K562 (cell line): ENCODE measurements around the gene FOXE1. TPM values are rescaled to one million over a fixed set of nuclear protein-coding genes. Genes with fewer than 3 reads are reported as not detected.

Experiments used
- ATAC-seq: fragments of 200-7000 bp; cut with Tn5 transposase; 3 replicates; pipeline ENCODE4 v1.9.1; 2020; ENCODE audit warnings: moderate library complexity
- BruUV-seq: library from RNA; stranded (reverse); fragments of 400-500 nt; replicated peaks from 2 replicates; lab custom pipeline; 2021; lab: Mats Ljungman, UMichigan
- CTCF ChIA-PET: fragments of 300-600 bp; formaldehyde crosslinking; extraction: SDS; loops from one replicate; lab custom pipeline; 2021; ENCODE audit warnings: low intra/inter-chr PET ratio; lab: Yijun Ruan, JAX
- POLR2A ChIA-PET: fragments of 300-600, 350-650 bp; sonication (Branson Sonifier 250); formaldehyde crosslinking; extraction: SDS; loops from one replicate; lab custom pipeline; 2021; ENCODE audit warnings: antibody characterized with exemption, inconsistent platforms; lab: Yijun Ruan, JAX
- DNase-seq, 4 experiments: peaks; one replicate each; pipeline versions ENCODE4 v3.0.0 to v3.0.0-alpha.2; 2011 to 2018; ENCODE audit warnings: low spot score in 3 of 4, mixed read lengths in 3 of 4; ENCODE audit errors: extremely low read depth in 1 of 4
- FAIRE-seq: peaks from 2 replicates; lab custom pipeline; 2011; peaks lifted over from hg19 to GRCh38; lab: Jason Lieb, UNC
- H2AFZ ChIP-seq: 2 replicates; pipeline ENCODE4 v1.6.0; 2011; ENCODE audit warnings: low read depth, low read length, control low read depth, inconsistent platforms
- H3K27ac ChIP-seq: fragments of 200-600 bp; 3 replicates; pipeline ENCODE4 v1.8.0; 2011; ENCODE audit warnings: low read depth, mild to moderate bottlenecking, control low read depth, inconsistent platforms, low read length, moderate library complexity, mixed read lengths; ENCODE audit errors: extremely low read depth
- H3K27me3 ChIP-seq, 2 experiments: fragments of 300-600 bp in 1 of 2; 2 replicates in 1 of 2; 3 replicates in 1 of 2; pipeline versions ENCODE4 v1.6.0 to v1.8.0; 2011; ENCODE audit warnings: inconsistent platforms in 2 of 2, low read length in 2 of 2, mild to moderate bottlenecking in 1 of 2, mixed read lengths in 1 of 2, moderate library complexity in 1 of 2; ENCODE audit not compliant: control insufficient read depth in 2 of 2, insufficient read depth in 2 of 2
- H3K36me3 ChIP-seq: fragments of 300-600 bp; 3 replicates; pipeline ENCODE4 v1.8.0; 2011; ENCODE audit warnings: mild to moderate bottlenecking, low read length, inconsistent platforms; ENCODE audit not compliant: control insufficient read depth, insufficient read depth
- H3K4me1 ChIP-seq, 2 experiments: fragments of 200-600 bp in 1 of 2; replicated peaks in 1 of 2; 2 replicates in 1 of 2; 3 replicates in 1 of 2; pipeline versions ENCODE4 v1.5.1 to v1.8.0; 2011; ENCODE audit warnings: inconsistent platforms in 2 of 2, low read length in 2 of 2, mild to moderate bottlenecking in 1 of 2, mixed read lengths in 1 of 2, moderate library complexity in 1 of 2; ENCODE audit not compliant: control insufficient read depth in 2 of 2, insufficient read depth in 2 of 2
- H3K4me2 ChIP-seq: 2 replicates; pipeline ENCODE4 v1.6.1; 2011; ENCODE audit warnings: low read length, control low read depth, inconsistent platforms, mixed read lengths; ENCODE audit not compliant: insufficient read depth
- H3K4me3 ChIP-seq: fragments of 200-600 bp; sonication (generic), shearing (Covaris generic); 2 replicates; pipeline ENCODE4 v1.5.1; 2016; ENCODE audit warnings: control low read depth, inconsistent platforms
- H3K79me2 ChIP-seq: fragments of 200-600 bp; 3 replicates; pipeline ENCODE4 v1.8.0; 2011; ENCODE audit warnings: low read length, inconsistent platforms; ENCODE audit not compliant: control insufficient read depth, insufficient read depth
- H3K9ac ChIP-seq, 2 experiments: 2 replicates each; pipeline versions ENCODE4 v1.6.0 to v1.6.1; 2011; ENCODE audit warnings: low read depth in 2 of 2, low read length in 2 of 2, control low read depth in 1 of 2, inconsistent platforms in 1 of 2, mild to moderate bottlenecking in 1 of 2, mixed read lengths in 1 of 2; ENCODE audit not compliant: insufficient read depth in 1 of 2
- H3K9me1 ChIP-seq: one replicate; pipeline ENCODE4 v1.6.0; 2011; ENCODE audit warnings: inconsistent platforms, mild to moderate bottlenecking, low read length, moderate library complexity; ENCODE audit not compliant: control insufficient read depth, insufficient read depth
- H3K9me3 ChIP-seq: replicated peaks from 2 replicates; pipeline ENCODE4 v1.5.1; 2011; ENCODE audit warnings: low read depth, low read length, inconsistent platforms; ENCODE audit not compliant: control insufficient read depth, insufficient read depth
- H4K20me1 ChIP-seq: replicated peaks from 2 replicates; pipeline ENCODE4 v1.6.1; 2011; ENCODE audit warnings: low read length, inconsistent platforms, mixed read lengths; ENCODE audit not compliant: control insufficient read depth, insufficient read depth
- CBFA2T2 ChIP-seq: fragments of 450-650 bp; conservative IDR thresholded peaks from 2 replicates; pipeline ENCODE4 v1.6.1; 2017; ENCODE audit warnings: mild to moderate bottlenecking
- DACH1 ChIP-seq: fragments of 450-650 bp; IDR thresholded peaks from 2 replicates; pipeline ENCODE4 v1.6.1; 2018; ENCODE audit not compliant: partially characterized antibody
- ILF3 ChIP-seq: fragments of 450-650 bp; IDR thresholded peaks from 2 replicates; pipeline ENCODE4 v1.6.1; 2018; ENCODE audit warnings: antibody characterized with exemption, mild to moderate bottlenecking, moderate library complexity, borderline replicate concordance
- MYC ChIP-seq, 2 experiments: fragments of 250-450 bp in 1 of 2; sonication (Bioruptor Pico) in 1 of 2; IDR thresholded peaks; 2 replicates each; pipeline versions ENCODE4 v1.5.1 to v1.6.1; 2012 to 2021; ENCODE audit warnings: low read depth in 2 of 2, borderline replicate concordance in 1 of 2, improper control_type of control experiment in 1 of 2, low read length in 1 of 2, mild to moderate bottlenecking in 1 of 2, moderate library complexity in 1 of 2
- PTRF ChIP-seq: fragments of 450-650 bp; IDR thresholded peaks from 2 replicates; pipeline ENCODE4 v1.6.1; 2016; ENCODE audit warnings: mild to moderate bottlenecking, missing genetic modification characterization, missing compliant biosample characterization
- RBM17 ChIP-seq: fragments of 200-400 bp; formaldehyde crosslinking; IDR thresholded peaks from 2 replicates; pipeline ENCODE4 v1.6.1; 2017; ENCODE audit warnings: low read depth, mild to moderate bottlenecking, low read length, borderline replicate concordance
- SOX6 ChIP-seq: fragments of 450-650 bp; IDR thresholded peaks from 2 replicates; pipeline ENCODE4 v1.6.1; 2014; ENCODE audit warnings: mild to moderate bottlenecking
- TRIM24 ChIP-seq, 2 experiments: fragments of 450-650 bp; IDR thresholded peaks; 2 replicates each; pipeline ENCODE4 v1.6.1; 2016
- ZNF586 ChIP-seq: fragments of 450-650 bp; formaldehyde crosslinking; conservative IDR thresholded peaks from 2 replicates; pipeline ENCODE4 v1.4.0; 2020; ENCODE audit warnings: mild to moderate bottlenecking, moderate library complexity
- WGBS: fragments of 100-300 bp; shearing (Covaris generic); methylation state at CpG from one replicate; pipeline ENCODE4 v1.1.6; 2016; ENCODE audit warnings: low coverage, mixed read lengths; ENCODE audit not compliant: insufficient coverage; ENCODE audit errors: missing lambda C conversion rate; 5-methylcytosine and 5-hydroxymethylcytosine counted together
- in situ Hi-C: fragments of 300-500 bp; cut with MboI; formaldehyde crosslinking; loops from 4 replicates; pipeline ENCODE4 v1.15.0; 2018; ENCODE audit warnings: inconsistent platforms, mixed read lengths
- intact Hi-C: fragments of 100-400 bp; cut with micrococcal nuclease; formaldehyde crosslinking; loops from 2 replicates; pipeline ENCODE4 v1.14.2; 2022
- polyA plus RNA-seq, 8 experiments: library from polyadenylated mRNA; depleted of rRNA in 4 of 8; stranded (reverse) in 5 of 8; unstranded in 3 of 8; fragments of >200 nt; fragmentation: Nextera tagmentation in 2 of 8; fragmentation: Illumina TruSeq in 1 of 8; extraction: Ambion mirVana in 2 of 8; extraction: Trizol in 1 of 8; gene quantifications; 2 replicates each; pipeline versions ENCODE4 v1.2.1 to v1.2.3, GENCODE V29; 2011 to 2014; ENCODE audit warnings: inconsistent platforms in 1 of 8, missing spikeins in 1 of 8
- total RNA-seq, 7 experiments: library from RNA; depleted of rRNA in 6 of 7; stranded (reverse); fragments of >200 nt in 6 of 7; fragmentation: Illumina TruSeq in 2 of 7; extraction: Trizol in 2 of 7; gene quantifications; 2 replicates each; pipeline versions ENCODE4 v1.2.1 to v1.2.3, GENCODE V29; 2011 to 2021; ENCODE audit warnings: low replicate concordance in 1 of 7
- TF ChIP-seq, protein P1 (sequence below): fragments of 250-450 bp; sonication (Bioruptor Pico); IDR thresholded peaks from 2 replicates; pipeline ENCODE4 v1.8.0; 2021; ENCODE audit warnings: borderline replicate concordance, mild to moderate bottlenecking, moderate library complexity; ENCODE audit not compliant: poor library complexity, severe bottlenecking
- TF ChIP-seq, protein P2 (sequence below): fragments of 450-650 bp; IDR thresholded peaks from 2 replicates; pipeline ENCODE4 v1.6.1; 2016; ENCODE audit warnings: mild to moderate bottlenecking
- TF ChIP-seq, protein P3 (sequence below): fragments of 250-450 bp; sonication (Bioruptor Pico); IDR thresholded peaks from 2 replicates; pipeline ENCODE4 v1.9.0; 2021; ENCODE audit warnings: mild to moderate bottlenecking

Gene FOXE1
- total and polyA plus RNA-seq, 9 of the 15 experiments (the other 6 are each of a cell fraction or from before 2014, with no cell fraction given) = not detected

DNA sequence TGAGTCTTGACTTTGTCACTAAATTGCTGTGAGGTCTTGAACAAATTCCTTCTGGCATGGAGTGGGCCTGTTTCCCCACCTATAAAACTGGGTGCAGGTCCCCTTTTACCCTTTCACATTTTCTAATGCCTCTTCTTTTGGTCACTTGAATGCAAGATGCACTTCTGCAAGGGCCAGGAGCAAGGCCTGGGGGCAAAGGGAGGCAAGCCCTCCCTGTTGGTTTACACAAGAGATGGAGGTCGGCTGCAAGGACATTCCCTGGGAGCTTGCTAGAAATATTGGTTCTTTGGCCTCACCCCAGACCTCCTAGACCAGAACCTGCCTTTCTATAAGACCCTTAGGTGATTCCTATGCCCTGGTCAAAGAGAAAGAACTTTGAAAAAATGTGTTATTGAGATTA is 5.8 kb downstream of the FOXE1 start:
- H2AFZ ChIP-seq = no peak overlapping the region
- no peaks in the 10 kb centered on the region for H3K9me3 ChIP-seq
- no peak for FAIRE-seq
- no peak overlapping the region for H3K4me3 ChIP-seq
- H3K36me3 ChIP-seq = no peaks in the 10 kb centered on the region
- DNase-seq = no peak
- no peak overlapping the region for H3K27ac ChIP-seq
- POLR2A ChIA-PET = interaction anchor here (0.6 to 0.8 kb wide), 5 partner anchors 17 to 794 kb away, joined by 3 read pairs; no protein-coding TSS in a partner anchor
- H3K79me2 ChIP-seq = no peaks in the 10 kb centered on the region
- no peaks in the 10 kb centered on the region for H4K20me1 ChIP-seq
- in situ Hi-C loops (no loop called here), intact Hi-C loops (no loop called here)
- no peaks in the 10 kb centered on the region for H3K9me1 ChIP-seq
- CTCF ChIA-PET = no interaction called here
- no peak overlapping the region for H3K4me2 ChIP-seq
- TF ChIP-seq ILF3 = no peak
- no peak for TF ChIP-seq DACH1
- H3K9ac ChIP-seq = no peak overlapping the region
- peaks cover 0 to 8% of the 10 kb centered on the region in 2 experiments; a peak in 1 of 5 replicates for H3K4me1 ChIP-seq
- no peak for ATAC-seq
- 7% methylated on average over 1 of the region's 1 CpG for WGBS
- peaks cover 50 to 75% of the 10 kb centered on the region in 2 experiments for H3K27me3 ChIP-seq
- no TSS peak for BruUV-seq

DNA sequence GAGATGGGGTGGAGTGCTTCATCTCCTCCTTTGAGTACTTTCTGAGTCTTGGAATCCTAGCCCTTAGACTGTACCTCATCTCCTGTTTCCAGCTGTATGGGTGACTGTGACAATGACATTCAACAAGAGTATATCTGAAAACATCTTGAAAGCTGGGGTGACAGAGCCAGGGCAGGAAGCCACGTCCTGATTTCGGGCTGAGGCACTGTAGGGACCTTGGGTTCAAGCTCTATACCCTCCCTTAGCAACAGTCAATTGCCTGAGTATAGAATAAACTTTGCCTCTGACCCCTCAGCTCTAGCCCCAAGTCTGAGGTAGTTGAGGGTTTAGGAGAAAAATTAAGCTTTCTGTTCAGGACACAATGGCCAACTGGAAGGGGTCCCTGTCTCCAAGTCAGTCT is 6.3 kb downstream of the FOXE1 start:
- no peak overlapping the region for H3K4me2 ChIP-seq
- intact Hi-C loops (no loop called here), in situ Hi-C loops (no loop called here)
- H2AFZ ChIP-seq = no peak overlapping the region
- H3K36me3 ChIP-seq = no peaks in the 10 kb centered on the region
- H4K20me1 ChIP-seq = no peaks in the 10 kb centered on the region
- H3K4me1 ChIP-seq = peaks cover 0 to 8% of the 10 kb centered on the region in 2 experiments; a peak in 1 of 5 replicates
- ATAC-seq = no peak
- 0% methylated on average over 2 of the region's 2 CpGs for WGBS
- no peaks in the 10 kb centered on the region for H3K9me1 ChIP-seq
- no peaks in the 10 kb centered on the region for H3K9me3 ChIP-seq
- ChIA-PET CTCF (no interaction called here), POLR2A (interaction anchor here (0.6 to 0.8 kb wide), 4 partner anchors 16 to 1714 kb away, joined by 3 to 4 read pairs (median 3); no protein-coding TSS in a partner anchor)
- FAIRE-seq = no peak
- H3K9ac ChIP-seq = no peak overlapping the region
- H3K27me3 ChIP-seq = peaks cover 50 to 77% of the 10 kb centered on the region in 2 experiments
- no TSS peak for BruUV-seq
- DNase-seq = no peak
- no peak overlapping the region for H3K4me3 ChIP-seq
- H3K27ac ChIP-seq = no peak overlapping the region
- no peaks in the 10 kb centered on the region for H3K79me2 ChIP-seq
- no peak for TF ChIP-seq CBFA2T2
- no peak for TF ChIP-seq TRIM24 (IDR thresholded peaks at IDR 0.05)
- TF ChIP-seq SOX6 = no peak
- no peak for TF ChIP-seq ZNF586
- TF ChIP-seq, protein P1, sequence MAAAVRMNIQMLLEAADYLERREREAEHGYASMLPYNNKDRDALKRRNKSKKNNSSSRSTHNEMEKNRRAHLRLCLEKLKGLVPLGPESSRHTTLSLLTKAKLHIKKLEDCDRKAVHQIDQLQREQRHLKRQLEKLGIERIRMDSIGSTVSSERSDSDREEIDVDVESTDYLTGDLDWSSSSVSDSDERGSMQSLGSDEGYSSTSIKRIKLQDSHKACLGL (CRISPR knock-in tag) = no peak
- TF ChIP-seq, protein P2, sequence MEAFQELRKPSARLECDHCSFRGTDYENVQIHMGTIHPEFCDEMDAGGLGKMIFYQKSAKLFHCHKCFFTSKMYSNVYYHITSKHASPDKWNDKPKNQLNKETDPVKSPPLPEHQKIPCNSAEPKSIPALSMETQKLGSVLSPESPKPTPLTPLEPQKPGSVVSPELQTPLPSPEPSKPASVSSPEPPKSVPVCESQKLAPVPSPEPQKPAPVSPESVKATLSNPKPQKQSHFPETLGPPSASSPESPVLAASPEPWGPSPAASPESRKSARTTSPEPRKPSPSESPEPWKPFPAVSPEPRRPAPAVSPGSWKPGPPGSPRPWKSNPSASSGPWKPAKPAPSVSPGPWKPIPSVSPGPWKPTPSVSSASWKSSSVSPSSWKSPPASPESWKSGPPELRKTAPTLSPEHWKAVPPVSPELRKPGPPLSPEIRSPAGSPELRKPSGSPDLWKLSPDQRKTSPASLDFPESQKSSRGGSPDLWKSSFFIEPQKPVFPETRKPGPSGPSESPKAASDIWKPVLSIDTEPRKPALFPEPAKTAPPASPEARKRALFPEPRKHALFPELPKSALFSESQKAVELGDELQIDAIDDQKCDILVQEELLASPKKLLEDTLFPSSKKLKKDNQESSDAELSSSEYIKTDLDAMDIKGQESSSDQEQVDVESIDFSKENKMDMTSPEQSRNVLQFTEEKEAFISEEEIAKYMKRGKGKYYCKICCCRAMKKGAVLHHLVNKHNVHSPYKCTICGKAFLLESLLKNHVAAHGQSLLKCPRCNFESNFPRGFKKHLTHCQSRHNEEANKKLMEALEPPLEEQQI = no peak
- TF ChIP-seq PTRF (tag) = no peak
- no peak for TF ChIP-seq MYC (IDR thresholded peaks at IDR 0.05; ENCODE audit: low read depth, low read length)
- TF ChIP-seq MYC (CRISPR knock-in tag; IDR thresholded peaks at IDR 0.05; ENCODE audit: borderline replicate concordance, low read depth) = no peak
- no peak for TF ChIP-seq RBM17
- TF ChIP-seq, protein P3, sequence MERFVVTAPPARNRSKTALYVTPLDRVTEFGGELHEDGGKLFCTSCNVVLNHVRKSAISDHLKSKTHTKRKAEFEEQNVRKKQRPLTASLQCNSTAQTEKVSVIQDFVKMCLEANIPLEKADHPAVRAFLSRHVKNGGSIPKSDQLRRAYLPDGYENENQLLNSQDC (CRISPR knock-in tag) = no peak
